D721Med (cell line): Measurements from ENCODE around the gene PIH1D1.
"Not testable (repeated sequence)": the region's sequence is repeated elsewhere in the genome, so short reads cannot be mapped to it uniquely, and the experiment has no call there.

Experiments used
- DNase-seq: peaks from one replicate; pipeline ENCODE4 v3.0.0; 2011; ENCODE audit warnings: low spot score; ENCODE audit not compliant: insufficient read length
- FAIRE-seq: peaks from 2 replicates; lab custom pipeline; 2011; peaks lifted over from hg19 to GRCh38; lab: Jason Lieb, UNC
- CTCF ChIP-seq: IDR thresholded peaks from 2 replicates; pipeline ENCODE4 v1.5.1; 2012; ENCODE audit warnings: mild to moderate bottlenecking, control low read depth; ENCODE audit not compliant: insufficient read depth; ENCODE audit errors: missing control alignments

PIH1D1 gene

GRCh38 chr19:49461656-49462055 lies 10.0 kb upstream of the PIH1D1 start:
- no peak for FAIRE-seq
- no peak for TF ChIP-seq CTCF
- no peak for DNase-seq

- FAIRE-seq, DNase-seq: not testable (repeated sequence)
Measured at GRCh38 chr19:49461130-49461529, 9.5 kb upstream of the PIH1D1 start.

GRCh38 chr19:49459388-49459787 lies 7.8 kb upstream of the PIH1D1 start:
- FAIRE-seq, result no peak
- DNase-seq, result no peak
- no peak for TF ChIP-seq CTCF

- TF ChIP-seq CTCF, result no peak
- DNase-seq, result no peak
- no peak for FAIRE-seq
Measured at GRCh38 chr19:49458567-49458903, 6.9 kb upstream of the PIH1D1 start.

GRCh38 chr19:49456326-49456725 lies 4.7 kb upstream of the PIH1D1 start:
- FAIRE-seq (no peak), DNase-seq (no peak)
- TF ChIP-seq CTCF, result no peak

GRCh38 chr19:49455773-49456172 lies 4.2 kb upstream of the PIH1D1 start:
- TF ChIP-seq CTCF, result no peak
- FAIRE-seq, result no peak
- no peak for DNase-seq

GRCh38 chr19:49453757-49454240 lies 2.2 kb upstream of the PIH1D1 start:
- FAIRE-seq, result no peak
- no peak for DNase-seq
- TF ChIP-seq CTCF, result no peak
